IMR-90 (cell line): Measurements from ENCODE around the gene SF3B2.

Experiments used
- CTCF ChIP-seq: conservative IDR thresholded peaks from 2 replicates; pipeline ENCODE4 v1.5.1; 2012; ENCODE audit warnings: mild to moderate bottlenecking, low read depth, low read length, improper control_type of control experiment
- ELK1 ChIP-seq: fragments of 150-350 bp; IDR thresholded peaks from 2 replicates; pipeline ENCODE4 v1.6.1; 2016; ENCODE audit warnings: low read depth, mild to moderate bottlenecking, low read length, moderate library complexity, borderline replicate concordance
- FOS ChIP-seq: fragments of 150-350 bp; IDR thresholded peaks from 2 replicates; pipeline ENCODE4 v1.6.1; 2016; ENCODE audit warnings: low read depth, low read length
- MAFK ChIP-seq: IDR thresholded peaks from 2 replicates; pipeline ENCODE4 v1.6.1; 2012; ENCODE audit warnings: low read depth, low read length, improper control_type of control experiment
- MAZ ChIP-seq: IDR thresholded peaks from 2 replicates; pipeline ENCODE4 v1.6.1; 2012; ENCODE audit warnings: low read depth, mild to moderate bottlenecking, low read length, improper control_type of control experiment, moderate library complexity, borderline replicate concordance
- POLR2A ChIP-seq: IDR thresholded peaks from 2 replicates; pipeline ENCODE4 v1.6.1; 2012; ENCODE audit warnings: mild to moderate bottlenecking, low read depth, low read length
- RAD21 ChIP-seq: IDR thresholded peaks from 2 replicates; pipeline ENCODE4 v1.6.1; 2012; ENCODE audit warnings: low read length, improper control_type of control experiment
- SMC3 ChIP-seq: fragments of 150-350 bp; IDR thresholded peaks from 2 replicates; pipeline ENCODE4 v1.6.1; 2016; ENCODE audit warnings: low read depth, mild to moderate bottlenecking, antibody characterized with exemption, low read length, moderate library complexity
- USF2 ChIP-seq: fragments of 150-350 bp; IDR thresholded peaks from 2 replicates; pipeline ENCODE4 v1.6.1; 2017; ENCODE audit warnings: mild to moderate bottlenecking, antibody characterized with exemption, low read length, low read depth

- TF ChIP-seq CTCF, result no peak
- no peak for TF ChIP-seq ELK1
- no peak for TF ChIP-seq POLR2A
- no peak for TF ChIP-seq SMC3
- no peak for TF ChIP-seq MAZ
- TF ChIP-seq MAFK, result no peak
- TF ChIP-seq FOS, result no peak
- no peak for TF ChIP-seq RAD21
- TF ChIP-seq USF2, result no peak
These were observed 59.9 kb downstream of the SF3B2 start for GRCh38 chr11:66112041-66112491.
